Astrocyte (in vitro differentiated cells and primary cell): ENCODE measurements around the gene SPTLC1. TPM values are rescaled to one million over a fixed set of nuclear protein-coding genes. Genes with fewer than 3 reads are reported as not detected.
A peak's percentile ranks its signal among the peaks of the same experiment; 100 is the strongest.
"Not testable (repeated sequence)": the region's sequence is repeated elsewhere in the genome, so short reads cannot be mapped to it uniquely, and the experiment has no call there.

Source experiments
- DNase-seq: peaks from one replicate; pipeline ENCODE4 v3.0.0-alpha.2; 2010; ENCODE audit warnings: low read depth
- FAIRE-seq: peaks from 2 replicates; lab custom pipeline; 2011; peaks lifted over from hg19 to GRCh38; lab: Jason Lieb, UNC
- H2AFZ ChIP-seq: 2 replicates; pipeline ENCODE4 v1.6.0; 2012; ENCODE audit warnings: low read depth, low read length, inconsistent platforms
- H3K27ac ChIP-seq: 2 replicates; pipeline ENCODE4 v1.5.1; 2011; ENCODE audit warnings: low read depth, low read length, inconsistent platforms
- H3K27me3 ChIP-seq: 2 replicates; pipeline ENCODE4 v1.6.0; 2011; ENCODE audit warnings: low read length, inconsistent platforms; ENCODE audit not compliant: insufficient read depth
- H3K36me3 ChIP-seq: 2 replicates; pipeline ENCODE4 v1.5.1; 2011; ENCODE audit warnings: low read length, inconsistent platforms; ENCODE audit not compliant: insufficient read depth
- H3K4me1 ChIP-seq: 2 replicates; pipeline ENCODE4 v1.5.1; 2011; ENCODE audit warnings: low read length, inconsistent platforms; ENCODE audit not compliant: insufficient read depth
- H3K4me2 ChIP-seq: 2 replicates; pipeline ENCODE4 v1.6.0; 2012; ENCODE audit warnings: low read length, inconsistent platforms
- H3K4me3 ChIP-seq: 2 replicates; pipeline ENCODE4 v1.5.1; 2011; ENCODE audit warnings: low read depth, mild to moderate bottlenecking, low read length, inconsistent platforms; ENCODE audit not compliant: insufficient read depth
- H3K79me2 ChIP-seq: 2 replicates; pipeline ENCODE4 v1.6.0; 2012; ENCODE audit warnings: mild to moderate bottlenecking, low read length, inconsistent platforms; ENCODE audit not compliant: insufficient read depth
- H3K9ac ChIP-seq: 2 replicates; pipeline ENCODE4 v1.6.0; 2012; ENCODE audit warnings: mild to moderate bottlenecking, low read length, inconsistent platforms
- H3K9me3 ChIP-seq: 2 replicates; pipeline ENCODE4 v1.5.1; 2012; ENCODE audit warnings: low read depth, mild to moderate bottlenecking, low read length, inconsistent platforms; ENCODE audit not compliant: insufficient read depth
- H4K20me1 ChIP-seq: 2 replicates; pipeline ENCODE4 v1.6.0; 2012; ENCODE audit warnings: low read length, inconsistent platforms; ENCODE audit not compliant: insufficient read depth
- H3K27ac Mint-ChIP-seq: one replicate; pipeline ENCODE4 v1.8.0; 2021; ENCODE audit warnings: mild to moderate bottlenecking, mixed read lengths; ENCODE audit not compliant: unreplicated experiment
- H3K27me3 Mint-ChIP-seq: one replicate; pipeline ENCODE4 v1.8.0; 2021; ENCODE audit warnings: low read depth, mixed read lengths; ENCODE audit not compliant: unreplicated experiment
- H3K36me3 Mint-ChIP-seq: one replicate; pipeline ENCODE4 v1.8.0; 2021; ENCODE audit warnings: low read depth, mixed read lengths; ENCODE audit not compliant: unreplicated experiment
- H3K4me1 Mint-ChIP-seq: one replicate; pipeline ENCODE4 v1.8.0; 2021; ENCODE audit warnings: low read depth, mixed read lengths; ENCODE audit not compliant: unreplicated experiment
- H3K4me3 Mint-ChIP-seq: one replicate; pipeline ENCODE4 v1.8.0; 2021; ENCODE audit warnings: mild to moderate bottlenecking, moderate library complexity, mixed read lengths; ENCODE audit not compliant: unreplicated experiment
- H3K9me3 Mint-ChIP-seq: one replicate; pipeline ENCODE4 v1.8.0; 2021; ENCODE audit warnings: mild to moderate bottlenecking, mixed read lengths; ENCODE audit not compliant: unreplicated experiment
- CTCF ChIP-seq: IDR thresholded peaks from 2 replicates; pipeline ENCODE4 v1.5.1; 2011; ENCODE audit warnings: low read depth, mild to moderate bottlenecking, inconsistent platforms, low read length, moderate library complexity; ENCODE audit not compliant: insufficient read depth
- EZH2 ChIP-seq: IDR thresholded peaks from 2 replicates; pipeline ENCODE4 v1.6.1; 2012; ENCODE audit warnings: mild to moderate bottlenecking, low read length, inconsistent platforms; ENCODE audit not compliant: insufficient read depth
- total RNA-seq: library from RNA; stranded (reverse); gene quantifications from 2 replicates; pipeline ENCODE4 v1.2.1, GENCODE V29; 2021

Gene SPTLC1
- total RNA-seq, 1 donor from 2014 or later: 75.9 TPM

DNA sequence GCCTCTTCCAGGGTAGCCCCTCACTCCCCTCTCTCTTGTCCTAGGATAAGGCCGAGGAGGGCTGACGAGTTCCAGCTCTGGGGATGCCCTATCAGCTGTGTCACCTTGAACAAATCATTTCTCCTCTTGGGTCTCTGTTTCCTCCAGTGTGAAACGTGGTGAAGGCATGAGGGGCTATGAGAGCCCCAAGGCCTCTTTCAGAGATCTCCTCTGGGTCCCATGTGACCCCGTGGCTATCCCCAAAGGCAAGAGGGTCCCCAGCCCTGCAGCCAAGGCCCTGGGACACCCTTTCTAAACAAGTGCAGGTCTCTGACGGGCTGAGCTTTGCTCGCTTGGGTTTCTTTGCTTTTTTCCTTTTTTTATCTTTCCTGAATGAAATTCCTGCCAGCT lies 25.5 kb upstream of the SPTLC1 start:
- H4K20me1 ChIP-seq: no peaks in the 10 kb centered on the region
- peak overlapping the region; percentile 91 for H3K4me2 ChIP-seq
- Mint-ChIP-seq H3K27ac (no peak overlapping the region), H3K4me3 (peak overlapping the region; percentile 82), H3K4me1 (peaks cover 11% of the 10 kb centered on the region), H3K9me3 (peaks cover 6% of the 10 kb centered on the region), H3K36me3 (peaks cover 8% of the 10 kb centered on the region), H3K27me3 (peaks cover 20% of the 10 kb centered on the region)
- peak overlapping the region; percentile 77 for H2AFZ ChIP-seq
- peak overlapping the region; percentile 74 for H3K9ac ChIP-seq
- H3K4me3 ChIP-seq: peak overlapping the region; percentile 54
- H3K9me3 ChIP-seq: no peaks in the 10 kb centered on the region
- H3K27ac ChIP-seq: no peak overlapping the region
- FAIRE-seq (no peak), DNase-seq (no peak)
- TF ChIP-seq CTCF (no peak), EZH2 (no peak)
- no peaks in the 10 kb centered on the region for H3K36me3 ChIP-seq
- H3K27me3 ChIP-seq: no peaks in the 10 kb centered on the region
- peaks cover 17% of the 10 kb centered on the region for H3K4me1 ChIP-seq
- H3K79me2 ChIP-seq: no peaks in the 10 kb centered on the region

GRCh38 chr9:92140074-92140753 lies 25.0 kb upstream of the SPTLC1 start:
- H3K27ac Mint-ChIP-seq: peak overlapping the region; percentile 87
- H3K4me1 ChIP-seq: peaks cover 17% of the 10 kb centered on the region
- H2AFZ ChIP-seq: peak overlapping the region; percentile 77
- H3K4me1 Mint-ChIP-seq: peaks cover 11% of the 10 kb centered on the region
- peak overlapping the region; percentile 91 for H3K4me2 ChIP-seq
- H4K20me1 ChIP-seq: no peaks in the 10 kb centered on the region
- peaks cover 8% of the 10 kb centered on the region for H3K36me3 Mint-ChIP-seq
- H3K9me3 Mint-ChIP-seq: peaks cover 6% of the 10 kb centered on the region
- peak overlapping the region; percentile 74 for H3K9ac ChIP-seq
- H3K27ac ChIP-seq: no peak overlapping the region
- H3K27me3 ChIP-seq: no peaks in the 10 kb centered on the region
- H3K79me2 ChIP-seq: no peaks in the 10 kb centered on the region
- FAIRE-seq (no peak), DNase-seq (no peak)
- H3K36me3 ChIP-seq: no peaks in the 10 kb centered on the region
- peak overlapping the region; percentile 27 for H3K4me3 Mint-ChIP-seq
- no peaks in the 10 kb centered on the region for H3K9me3 ChIP-seq
- H3K4me3 ChIP-seq: no peak overlapping the region
- no peak for TF ChIP-seq EZH2
- peak; percentile 79 for TF ChIP-seq CTCF
- H3K27me3 Mint-ChIP-seq: peaks cover 20% of the 10 kb centered on the region

- Histone ChIP-seq H3K4me1 (peaks cover 20% of the 10 kb centered on the region), H3K9ac (peak overlapping the region; percentile 38)
- not testable (repeated sequence) for H3K27me3 ChIP-seq, H3K9me3 ChIP-seq, H3K9me3 Mint-ChIP-seq, FAIRE-seq, H3K36me3 Mint-ChIP-seq, H3K4me3 Mint-ChIP-seq, H3K27ac ChIP-seq, H3K79me2 ChIP-seq, H3K4me2 ChIP-seq, H4K20me1 ChIP-seq, H3K4me3 ChIP-seq, H3K36me3 ChIP-seq, H2AFZ ChIP-seq
- peak; percentile 31 for TF ChIP-seq CTCF
- H3K27me3 Mint-ChIP-seq: peaks cover 26% of the 10 kb centered on the region
- peaks cover 13% of the 10 kb centered on the region for H3K4me1 Mint-ChIP-seq
- H3K27ac Mint-ChIP-seq: peak overlapping the region; percentile 78
- peak; percentile 45 for DNase-seq
Measured at GRCh38 chr9:92138960-92139540, 23.8 kb upstream of the SPTLC1 start.
